Endodermal cell (in vitro differentiated cells): ENCODE results near the gene RFLNA. TPM values are rescaled to one million over a fixed set of nuclear protein-coding genes. Genes with fewer than 3 reads are reported as not detected.
A peak's percentile ranks its signal among the peaks of the same experiment; 100 is the strongest.

Experiments
- DNase-seq: peaks from one replicate; pipeline ENCODE4 v3.0.0-alpha.2; 2017
- H3K27ac ChIP-seq: 2 replicates; pipeline ENCODE4 v1.5.1; 2013; ENCODE audit warnings: mild to moderate bottlenecking, low read depth, low read length, moderate library complexity
- H3K27me3 ChIP-seq: 2 replicates; pipeline ENCODE4 v1.6.1; 2013; ENCODE audit warnings: mild to moderate bottlenecking, low read length, moderate library complexity; ENCODE audit not compliant: insufficient read depth, control insufficient read depth, poor library complexity, severe bottlenecking
- H3K36me3 ChIP-seq: 2 replicates; pipeline ENCODE4 v1.7.0; 2013; ENCODE audit warnings: mild to moderate bottlenecking, low read length, moderate library complexity; ENCODE audit not compliant: control insufficient read depth, insufficient read depth
- H3K4me1 ChIP-seq: one replicate; pipeline ENCODE4 v1.7.0; 2013; ENCODE audit warnings: low read length; ENCODE audit not compliant: control insufficient read depth, insufficient read depth
- H3K4me3 ChIP-seq: 2 replicates; pipeline ENCODE4 v1.5.1; 2013; ENCODE audit warnings: mild to moderate bottlenecking, low read length, moderate library complexity
- H3K9ac ChIP-seq: 2 replicates; pipeline ENCODE4 v1.6.1; 2013; ENCODE audit warnings: mild to moderate bottlenecking, low read length, moderate library complexity; ENCODE audit not compliant: poor library complexity, severe bottlenecking; ENCODE audit errors: extremely low read depth
- H3K9me3 ChIP-seq: 2 replicates; pipeline ENCODE4 v1.6.1; 2013; ENCODE audit warnings: mild to moderate bottlenecking, low read length, moderate library complexity; ENCODE audit not compliant: control insufficient read depth
- H3K27ac Mint-ChIP-seq: 2 replicates; pipeline ENCODE4 v1.8.0; 2020; ENCODE audit warnings: mixed read lengths
- H3K27me3 Mint-ChIP-seq: 2 replicates; pipeline ENCODE4 v1.8.0; 2021; ENCODE audit warnings: mild to moderate bottlenecking, mixed read lengths; ENCODE audit not compliant: insufficient read depth
- H3K36me3 Mint-ChIP-seq: 2 replicates; pipeline ENCODE4 v1.8.0; 2020; ENCODE audit warnings: low read depth, mixed read lengths
- H3K4me1 Mint-ChIP-seq: 2 replicates; pipeline ENCODE4 v1.8.0; 2020; ENCODE audit warnings: mixed read lengths
- H3K4me3 Mint-ChIP-seq: 2 replicates; pipeline ENCODE4 v1.8.0; 2020; ENCODE audit warnings: mild to moderate bottlenecking, moderate library complexity, mixed read lengths
- H3K9me3 Mint-ChIP-seq: 2 replicates; pipeline ENCODE4 v1.8.0; 2020; ENCODE audit warnings: mild to moderate bottlenecking, mixed read lengths
- WGBS, 2 experiments: methylation state at CpG; one replicate each; pipeline versions ENCODE4 v1.1.5 to v1.1.7; 2013; ENCODE audit warnings: missing lambda C conversion rate in 2 of 2, mixed read lengths in 1 of 2; ENCODE audit not compliant: insufficient coverage in 1 of 2, insufficient read length in 1 of 2; 5-methylcytosine and 5-hydroxymethylcytosine counted together
- total RNA-seq, 2 donors: library from RNA; stranded (reverse); fragmentation: NEBNext Ultra II Directional in 1 of 2; extraction: Animal tissue kit (Norgen Biotek cat#: 25700) in 1 of 2; gene quantifications; 2 replicates in 1 of 2; 3 replicates in 1 of 2; pipeline ENCODE4 v1.2.1, GENCODE V29; 2021
- TF ChIP-seq, protein P1 (sequence below): fragments of 200-600 bp; sonication (generic); conservative IDR thresholded peaks from 2 replicates; pipeline ENCODE4 v1.5.0; 2021; ENCODE audit warnings: antibody characterized with exemption, mild to moderate bottlenecking

Gene RFLNA
- total RNA-seq, 2 donors from 2014 or later, result 1.2 to 2.0 TPM

- TF ChIP-seq, protein P1, sequence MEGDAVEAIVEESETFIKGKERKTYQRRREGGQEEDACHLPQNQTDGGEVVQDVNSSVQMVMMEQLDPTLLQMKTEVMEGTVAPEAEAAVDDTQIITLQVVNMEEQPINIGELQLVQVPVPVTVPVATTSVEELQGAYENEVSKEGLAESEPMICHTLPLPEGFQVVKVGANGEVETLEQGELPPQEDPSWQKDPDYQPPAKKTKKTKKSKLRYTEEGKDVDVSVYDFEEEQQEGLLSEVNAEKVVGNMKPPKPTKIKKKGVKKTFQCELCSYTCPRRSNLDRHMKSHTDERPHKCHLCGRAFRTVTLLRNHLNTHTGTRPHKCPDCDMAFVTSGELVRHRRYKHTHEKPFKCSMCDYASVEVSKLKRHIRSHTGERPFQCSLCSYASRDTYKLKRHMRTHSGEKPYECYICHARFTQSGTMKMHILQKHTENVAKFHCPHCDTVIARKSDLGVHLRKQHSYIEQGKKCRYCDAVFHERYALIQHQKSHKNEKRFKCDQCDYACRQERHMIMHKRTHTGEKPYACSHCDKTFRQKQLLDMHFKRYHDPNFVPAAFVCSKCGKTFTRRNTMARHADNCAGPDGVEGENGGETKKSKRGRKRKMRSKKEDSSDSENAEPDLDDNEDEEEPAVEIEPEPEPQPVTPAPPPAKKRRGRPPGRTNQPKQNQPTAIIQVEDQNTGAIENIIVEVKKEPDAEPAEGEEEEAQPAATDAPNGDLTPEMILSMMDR, result no peak
- Histone ChIP-seq H3K9me3 (no peaks in the 10 kb centered on the region), H3K27me3 (no peaks in the 10 kb centered on the region), H3K4me3 (no peak overlapping the region), H3K4me1 (no peaks in the 10 kb centered on the region), H3K36me3 (peaks cover 22% of the 10 kb centered on the region), H3K27ac (no peak overlapping the region), H3K9ac (no peak overlapping the region)
- Mint-ChIP-seq H3K27ac (no peak overlapping the region), H3K9me3 (no peaks in the 10 kb centered on the region), H3K4me1 (peaks cover 3% of the 10 kb centered on the region), H3K27me3 (no peaks in the 10 kb centered on the region), H3K4me3 (no peak overlapping the region), H3K36me3 (peaks cover 56% of the 10 kb centered on the region)
- no peak for DNase-seq
- WGBS, 2 experiments, result 92 to 94% methylated on average over 26 to 42 of the region's 42 CpGs
Measured at GRCh38 chr12:124340080-124340900, 45.4 kb downstream of the RFLNA start.

GRCh38 chr12:124341645-124342069, 46.8 kb downstream of the RFLNA start:
- peaks cover 26% of the 10 kb centered on the region for H3K36me3 ChIP-seq
- no peak overlapping the region for H3K9ac ChIP-seq
- H3K27me3 ChIP-seq, result no peaks in the 10 kb centered on the region
- no peak overlapping the region for H3K4me3 ChIP-seq
- H3K4me1 Mint-ChIP-seq, result peaks cover 3% of the 10 kb centered on the region
- no peak for DNase-seq
- no peaks in the 10 kb centered on the region for H3K27me3 Mint-ChIP-seq
- peaks cover 55% of the 10 kb centered on the region for H3K36me3 Mint-ChIP-seq
- no peak overlapping the region for H3K27ac ChIP-seq
- no peak overlapping the region for H3K27ac Mint-ChIP-seq
- no peak overlapping the region for H3K4me3 Mint-ChIP-seq
- no peaks in the 10 kb centered on the region for H3K9me3 Mint-ChIP-seq
- TF ChIP-seq, protein P1, result no peak
- no peaks in the 10 kb centered on the region for H3K9me3 ChIP-seq
- no peaks in the 10 kb centered on the region for H3K4me1 ChIP-seq
- 95 to 100% methylated on average over 17 to 27 of the region's 27 CpGs for WGBS, 2 experiments

- Mint-ChIP-seq H3K27ac (peak overlapping the region; percentile 60), H3K9me3 (no peaks in the 10 kb centered on the region), H3K4me3 (no peak overlapping the region), H3K36me3 (peaks cover 59% of the 10 kb centered on the region), H3K27me3 (no peaks in the 10 kb centered on the region), H3K4me1 (peaks cover 3% of the 10 kb centered on the region)
- no peak overlapping the region for H3K4me3 ChIP-seq
- peaks cover 42% of the 10 kb centered on the region for H3K36me3 ChIP-seq
- TF ChIP-seq, protein P1, result no peak
- H3K9me3 ChIP-seq, result no peaks in the 10 kb centered on the region
- no peaks in the 10 kb centered on the region for H3K27me3 ChIP-seq
- no peaks in the 10 kb centered on the region for H3K4me1 ChIP-seq
- no peak overlapping the region for H3K27ac ChIP-seq
- H3K9ac ChIP-seq, result no peak overlapping the region
- WGBS, 2 experiments, result 88 to 91% methylated on average over 8 to 9 of the region's 9 CpGs
- no peak for DNase-seq
Measured at GRCh38 chr12:124344022-124344421, 49.1 kb downstream of the RFLNA start.
